Activated CD8-positive, alpha-beta T cell treated with anti-CD3 and anti-CD28 coated beads for 36 hours (primary cell): ENCODE data around the gene NADK2. TPM values are rescaled to one million over a fixed set of nuclear protein-coding genes. Genes with fewer than 3 reads are reported as not detected.

Source experiments
- ATAC-seq: fragments of 200-7000 bp; cut with Tn5 transposase; one replicate; pipeline ENCODE4 v1.10.0; 2021; ENCODE audit warnings: mild to moderate bottlenecking, moderate library complexity
- CTCF ChIA-PET: fragments of 350-600 bp; sonication (Branson Sonifier 250); formaldehyde crosslinking; loops from one replicate; lab custom pipeline; 2021; ENCODE audit warnings: antibody characterized with exemption; lab: Charles Lee
- POLR2A ChIA-PET: fragments of 350-600 bp; sonication (Branson Sonifier 250); formaldehyde crosslinking; loops from one replicate; lab custom pipeline; 2021; ENCODE audit warnings: antibody characterized with exemption; lab: Charles Lee
- DNase-seq: peaks from one replicate; pipeline ENCODE4 v3.0.0-alpha.2; 2020
- H3K27ac Mint-ChIP-seq: one replicate; pipeline ENCODE4 v1.8.0; 2021; ENCODE audit warnings: mild to moderate bottlenecking, mixed read lengths
- H3K27me3 Mint-ChIP-seq: one replicate; pipeline ENCODE4 v1.8.0; 2021; ENCODE audit warnings: mixed read lengths
- H3K36me3 Mint-ChIP-seq: one replicate; pipeline ENCODE4 v1.8.0; 2021; ENCODE audit warnings: low read depth, mixed read lengths
- H3K4me1 Mint-ChIP-seq: one replicate; pipeline ENCODE4 v1.8.0; 2021; ENCODE audit warnings: low read depth, mixed read lengths
- H3K4me3 Mint-ChIP-seq: one replicate; pipeline ENCODE4 v1.8.0; 2021; ENCODE audit warnings: mild to moderate bottlenecking, moderate library complexity, mixed read lengths
- H3K9me3 Mint-ChIP-seq: one replicate; pipeline ENCODE4 v1.8.0; 2021; ENCODE audit warnings: mixed read lengths
- CTCF ChIP-seq: fragments of 200-600 bp; IDR thresholded peaks from one replicate; pipeline ENCODE4 v1.8.0; 2022; ENCODE audit warnings: antibody characterized with exemption, mild to moderate bottlenecking
- intact Hi-C: fragments of 100-400 bp; cut with micrococcal nuclease; formaldehyde crosslinking; loops from one replicate; pipeline ENCODE4 v1.10.0; 2022
- total RNA-seq, 2 experiments: library from RNA; stranded (reverse); gene quantifications; one replicate each; pipeline ENCODE4 v1.2.3, GENCODE V29; 2021

Gene NADK2
- total RNA-seq, 2 experiments from 2014 or later: 22.7 to 25.2 TPM

- POLR2A ChIA-PET: interaction anchor here (0.6 kb wide), 1 partner anchor 16 kb away, joined by 3 read pairs; no protein-coding TSS in a partner anchor
- ATAC-seq: no peak
- H3K27ac Mint-ChIP-seq: no peak overlapping the region
These were observed 3.0 kb downstream of the NADK2 start for GRCh38 chr5:36238502-36239295.

GRCh38 chr5:36237751-36238150, 4.0 kb downstream of the NADK2 start:
- intact Hi-C loops: no loop called here
- Mint-ChIP-seq H3K4me1 (peaks cover 32% of the 10 kb centered on the region), H3K27ac (no peak overlapping the region), H3K27me3 (no peaks in the 10 kb centered on the region), H3K9me3 (no peaks in the 10 kb centered on the region), H3K4me3 (no peak overlapping the region), H3K36me3 (no peaks in the 10 kb centered on the region)
- TF ChIP-seq CTCF: no peak
- ATAC-seq: no peak
- POLR2A ChIA-PET: no interaction called here
- CTCF ChIA-PET: interaction anchor here (0.8 to 1.1 kb wide), 3 partner anchors 9 to 159 kb away, joined by 3 read pairs; no protein-coding TSS in a partner anchor
- no peak for DNase-seq

More at GRCh38 chr5:36238502-36239295, 3.0 kb downstream of the NADK2 start:
- Mint-ChIP-seq H3K36me3 (no peaks in the 10 kb centered on the region), H3K9me3 (no peaks in the 10 kb centered on the region), H3K27me3 (no peaks in the 10 kb centered on the region), H3K4me3 (no peak overlapping the region), H3K4me1 (peaks cover 41% of the 10 kb centered on the region)
- no peak for DNase-seq
- CTCF ChIA-PET: interaction anchor here (0.8 to 1.2 kb wide), 2 partner anchors 11 to 160 kb away, joined by 3 read pairs; no protein-coding TSS in a partner anchor
- intact Hi-C loops: no loop called here
- no peak for TF ChIP-seq CTCF

GRCh38 chr5:36236801-36237200, 4.9 kb downstream of the NADK2 start:
- Mint-ChIP-seq H3K36me3 (no peaks in the 10 kb centered on the region), H3K27me3 (no peaks in the 10 kb centered on the region), H3K4me3 (no peak overlapping the region), H3K27ac (no peak overlapping the region), H3K9me3 (no peaks in the 10 kb centered on the region), H3K4me1 (peaks cover 29% of the 10 kb centered on the region)
- ATAC-seq (no peak), DNase-seq (no peak)
- ChIA-PET CTCF (interaction anchor here (0.9 to 1.1 kb wide), 3 partner anchors 8 to 28 kb away, joined by 3 read pairs; no protein-coding TSS in a partner anchor), POLR2A (no interaction called here)
- intact Hi-C loops: no loop called here
- no peak for TF ChIP-seq CTCF

- ChIA-PET POLR2A (no interaction called here), CTCF (no interaction called here)
- no peak for DNase-seq
- no peak for ATAC-seq
- H3K4me3 Mint-ChIP-seq: no peak overlapping the region
- H3K27ac Mint-ChIP-seq: no peak overlapping the region
- no peak for TF ChIP-seq CTCF
- intact Hi-C loops: no loop called here
- no peaks in the 10 kb centered on the region for H3K27me3 Mint-ChIP-seq
- no peaks in the 10 kb centered on the region for H3K9me3 Mint-ChIP-seq
- no peaks in the 10 kb centered on the region for H3K36me3 Mint-ChIP-seq
- H3K4me1 Mint-ChIP-seq: peaks cover 6% of the 10 kb centered on the region
These were observed 9.2 kb downstream of the NADK2 start for GRCh38 chr5:36232533-36232932.

GRCh38 chr5:36230151-36230790, 11.5 kb downstream of the NADK2 start:
- no peaks in the 10 kb centered on the region for H3K27me3 Mint-ChIP-seq
- ChIA-PET POLR2A (no interaction called here), CTCF (interaction anchor here (0.6 to 3.1 kb wide), 2 partner anchors 11 to 167 kb away, joined by 3 to 12 read pairs; partner anchors contain the start of gene NADK2)
- H3K4me3 Mint-ChIP-seq: no peak overlapping the region
- H3K27ac Mint-ChIP-seq: no peak overlapping the region
- intact Hi-C loops: no loop called here
- no peak for ATAC-seq
- no peaks in the 10 kb centered on the region for H3K36me3 Mint-ChIP-seq
- no peaks in the 10 kb centered on the region for H3K9me3 Mint-ChIP-seq
- H3K4me1 Mint-ChIP-seq: no peaks in the 10 kb centered on the region
- no peak for DNase-seq
- TF ChIP-seq CTCF: no peak
